GM23338 (cell line): ENCODE results near the gene DPF3. TPM values are rescaled to one million over a fixed set of nuclear protein-coding genes. Genes with fewer than 3 reads are reported as not detected.

Experiments
- ATAC-seq: fragments of 200-7000 bp; cut with Tn5 transposase; 3 replicates; pipeline ENCODE4 v1.9.1; 2020
- DNase-seq: peaks from one replicate; pipeline ENCODE4 v3.0.0-alpha.2; 2015; ENCODE audit warnings: low spot score
- H2AFZ ChIP-seq: fragments of 200-600 bp; sonication (generic); 2 replicates; pipeline ENCODE4 v1.8.0; 2016; ENCODE audit warnings: antibody characterized with exemption, mild to moderate bottlenecking, moderate library complexity
- H3F3A ChIP-seq: fragments of 200-600 bp; sonication (generic); replicated peaks from 2 replicates; pipeline ENCODE4 v1.8.0; 2017; ENCODE audit warnings: antibody characterized with exemption, mixed run types, low read depth
- H3K27ac ChIP-seq: fragments of 200-600 bp; sonication (generic); 2 replicates; pipeline ENCODE4 v1.6.1; 2016; ENCODE audit warnings: low read depth
- H3K27me3 ChIP-seq: fragments of 200-600 bp; sonication (generic); 2 replicates; pipeline ENCODE4 v1.8.0; 2016; ENCODE audit warnings: mild to moderate bottlenecking, mixed run types, moderate library complexity; ENCODE audit not compliant: insufficient read depth
- H3K36me3 ChIP-seq: fragments of 200-600 bp; sonication (generic); 2 replicates; pipeline ENCODE4 v1.8.0; 2016; ENCODE audit warnings: mild to moderate bottlenecking; ENCODE audit not compliant: insufficient read depth
- H3K4me1 ChIP-seq: fragments of 200-600 bp; sonication (generic); 2 replicates; pipeline ENCODE4 v1.8.0; 2016; ENCODE audit warnings: mild to moderate bottlenecking, moderate library complexity; ENCODE audit not compliant: insufficient read depth
- H3K4me2 ChIP-seq: fragments of 200-600 bp; sonication (generic); 2 replicates; pipeline ENCODE4 v1.7.1; 2017; ENCODE audit warnings: mixed run types
- H3K4me3 ChIP-seq: fragments of 200-600 bp; sonication (generic); 2 replicates; pipeline ENCODE4 v1.6.1; 2016; ENCODE audit warnings: mixed run types
- H3K79me2 ChIP-seq: fragments of 200-600 bp; sonication (generic); replicated peaks from 2 replicates; pipeline ENCODE4 v1.8.0; 2017; ENCODE audit warnings: mild to moderate bottlenecking; ENCODE audit not compliant: insufficient read depth
- H3K9me2 ChIP-seq: fragments of 200-600 bp; sonication (generic); 2 replicates; pipeline ENCODE4 v1.8.0; 2017; ENCODE audit not compliant: insufficient read depth
- H4K20me1 ChIP-seq: fragments of 200-600 bp; sonication (generic); replicated peaks from 2 replicates; pipeline ENCODE4 v1.8.0; 2017; ENCODE audit warnings: mild to moderate bottlenecking; ENCODE audit not compliant: insufficient read depth
- H3K27ac Mint-ChIP-seq: 2 replicates; pipeline ENCODE4 v1.8.0; 2020; ENCODE audit warnings: inconsistent platforms, mild to moderate bottlenecking, moderate library complexity, mixed read lengths
- H3K27me3 Mint-ChIP-seq: 3 replicates; pipeline ENCODE4 v1.8.0; 2022; ENCODE audit warnings: low read depth, mild to moderate bottlenecking, moderate library complexity, mixed read lengths, inconsistent platforms; ENCODE audit not compliant: insufficient read depth, poor library complexity
- H3K36me3 Mint-ChIP-seq: 3 replicates; pipeline ENCODE4 v1.8.0; 2021; ENCODE audit warnings: low read depth, mild to moderate bottlenecking, inconsistent platforms, moderate library complexity, mixed read lengths
- H3K4me1 Mint-ChIP-seq: 3 replicates; pipeline ENCODE4 v1.8.0; 2020; ENCODE audit warnings: mild to moderate bottlenecking, inconsistent platforms, mixed read lengths
- H3K4me3 Mint-ChIP-seq: 3 replicates; pipeline ENCODE4 v1.8.0; 2021; ENCODE audit warnings: moderate library complexity, mild to moderate bottlenecking, inconsistent platforms, mixed read lengths
- H3K9me3 Mint-ChIP-seq: 3 replicates; pipeline ENCODE4 v1.8.0; 2020; ENCODE audit warnings: moderate library complexity, mild to moderate bottlenecking, inconsistent platforms, mixed read lengths
- CTCF ChIP-seq, 2 experiments: fragments of 200-600 bp in 1 of 2; sonication (generic) in 1 of 2; conservative IDR thresholded peaks; 2 replicates each; pipeline versions ENCODE4 v1.5.1 to v1.6.1; 2016 to 2017; ENCODE audit warnings: antibody characterized with exemption in 2 of 2, low read depth in 2 of 2, mild to moderate bottlenecking in 2 of 2, moderate library complexity in 1 of 2
- ETS1 ChIP-seq: IDR thresholded peaks from 2 replicates; pipeline ENCODE4 v1.6.1; 2016; ENCODE audit warnings: antibody characterized with exemption
- NANOG ChIP-seq: IDR thresholded peaks from 2 replicates; pipeline ENCODE4 v1.6.1; 2016; ENCODE audit warnings: antibody characterized with exemption, borderline replicate concordance
- POLR2AphosphoS5 ChIP-seq: IDR thresholded peaks from 2 replicates; pipeline ENCODE4 v1.6.1; 2016; ENCODE audit warnings: antibody characterized with exemption, low read depth
- REST ChIP-seq: IDR thresholded peaks from one replicate; pipeline ENCODE4 v1.6.1; 2018; ENCODE audit warnings: antibody characterized with exemption; ENCODE audit not compliant: unreplicated experiment
- STAT1 ChIP-seq: IDR thresholded peaks from one replicate; pipeline ENCODE4 v1.6.1; 2016; ENCODE audit warnings: antibody characterized with exemption; ENCODE audit not compliant: unreplicated experiment
- ZNF114 ChIP-seq: fragments of 250-450 bp; sonication (Bioruptor Pico); IDR thresholded peaks from 2 replicates; pipeline ENCODE4 v1.5.0; 2020; ENCODE audit warnings: mild to moderate bottlenecking, moderate library complexity
- ZNF462 ChIP-seq: fragments of 250-450 bp; sonication (Bioruptor Pico); IDR thresholded peaks from 2 replicates; pipeline ENCODE4 v1.5.0; 2020; ENCODE audit warnings: mild to moderate bottlenecking, moderate library complexity
- polyA plus RNA-seq: library from polyadenylated mRNA; unstranded; fragments of >200 nt; fragmentation: Nextera tagmentation; extraction: Ambion mirVana; gene quantifications from 2 replicates; pipeline ENCODE4 v1.2.1, GENCODE V29; 2016
- total RNA-seq: library from RNA; depleted of rRNA; stranded (reverse); fragments of >200 nt; shearing (Covaris generic); gene quantifications from 2 replicates; pipeline ENCODE4 v1.2.3, GENCODE V29; 2014

The DPF3 gene
- total and polyA plus RNA-seq, 2 experiments from 2014 or later = 0.18 to 1.0 TPM

- no peak overlapping the region for H3K4me2 ChIP-seq
- ATAC-seq = no peak
- H3K9me2 ChIP-seq = no peaks in the 10 kb centered on the region
- TF ChIP-seq ZNF462 (CRISPR knock-in tag) (no peak), NANOG (no peak), STAT1 (no peak)
- H3K79me2 ChIP-seq = no peaks in the 10 kb centered on the region
- H3K4me3 ChIP-seq = no peak overlapping the region
- Mint-ChIP-seq H3K36me3 (peaks cover 5% of the 10 kb centered on the region), H3K27ac (no peak overlapping the region), H3K4me3 (no peak overlapping the region), H3K9me3 (peaks cover 11% of the 10 kb centered on the region), H3K27me3 (peaks cover 7% of the 10 kb centered on the region), H3K4me1 (peaks cover 4% of the 10 kb centered on the region)
- no peaks in the 10 kb centered on the region for H3K36me3 ChIP-seq
- H3K27me3 ChIP-seq = no peaks in the 10 kb centered on the region
- no peak overlapping the region for H3K27ac ChIP-seq
- H2AFZ ChIP-seq = no peak overlapping the region
- no peak for DNase-seq
- H4K20me1 ChIP-seq = no peaks in the 10 kb centered on the region
- no peaks in the 10 kb centered on the region for H3K4me1 ChIP-seq
- H3F3A ChIP-seq = no peaks in the 10 kb centered on the region
These were observed 112.1 kb downstream of the DPF3 start for GRCh38 chr14:72781561-72782508.

- H3K4me3 ChIP-seq = no peak overlapping the region
- H3K36me3 ChIP-seq = no peaks in the 10 kb centered on the region
- H3K9me2 ChIP-seq = 0 out of 2 replicates have a peak, but pooled peaks cover 2% of the 10 kb centered on the region
- H3K27me3 Mint-ChIP-seq = peaks cover 7% of the 10 kb centered on the region
- H3K36me3 Mint-ChIP-seq = peaks cover 5% of the 10 kb centered on the region
- no peaks in the 10 kb centered on the region for H3F3A ChIP-seq
- H3K4me2 ChIP-seq = no peak overlapping the region
- no peak overlapping the region for H3K27ac Mint-ChIP-seq
- H3K4me1 Mint-ChIP-seq = peaks cover 8% of the 10 kb centered on the region
- no peak for ATAC-seq
- H3K27ac ChIP-seq = no peak overlapping the region
- no peaks in the 10 kb centered on the region for H3K27me3 ChIP-seq
- no peak overlapping the region for H3K4me3 Mint-ChIP-seq
- H3K9me3 Mint-ChIP-seq = peaks cover 11% of the 10 kb centered on the region
- H2AFZ ChIP-seq = no peak overlapping the region
- H3K4me1 ChIP-seq = no peaks in the 10 kb centered on the region
- DNase-seq = no peak
- no peaks in the 10 kb centered on the region for H4K20me1 ChIP-seq
- H3K79me2 ChIP-seq = no peaks in the 10 kb centered on the region
- TF ChIP-seq POLR2AphosphoS5 (no peak), ZNF114 (CRISPR knock-in tag) (no peak), ETS1 (no peak), REST (no peak), CTCF (conservative IDR thresholded peaks at IDR 0.05; ENCODE audit: low read depth in 2 of 2) (no peak)
These were observed 113.2 kb downstream of the DPF3 start for GRCh38 chr14:72780751-72781150.
